Measurements from ENCODE around the gene SMOC2.

DNA sequence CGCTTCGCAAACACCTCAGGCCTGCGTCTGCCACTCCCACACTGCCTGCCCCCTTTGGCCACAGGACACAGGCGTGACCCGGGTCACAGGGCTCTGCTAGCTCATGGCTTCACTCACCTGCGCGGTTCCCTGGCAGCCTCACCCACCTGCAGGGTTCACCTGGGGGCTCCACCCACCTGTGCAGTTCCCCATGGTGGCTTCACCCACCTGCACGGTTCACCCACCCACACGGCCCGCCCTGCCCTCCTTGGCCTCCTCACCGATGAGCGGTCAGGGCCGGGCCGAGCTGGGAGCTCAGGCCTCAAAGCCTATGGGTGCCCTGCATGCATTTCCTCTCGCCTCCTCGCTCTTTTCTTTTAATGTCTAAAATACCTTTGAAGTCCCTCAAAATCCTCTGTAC is 54.7 kb downstream of the SMOC2 start:
- TF ChIP-seq, protein P1, sequence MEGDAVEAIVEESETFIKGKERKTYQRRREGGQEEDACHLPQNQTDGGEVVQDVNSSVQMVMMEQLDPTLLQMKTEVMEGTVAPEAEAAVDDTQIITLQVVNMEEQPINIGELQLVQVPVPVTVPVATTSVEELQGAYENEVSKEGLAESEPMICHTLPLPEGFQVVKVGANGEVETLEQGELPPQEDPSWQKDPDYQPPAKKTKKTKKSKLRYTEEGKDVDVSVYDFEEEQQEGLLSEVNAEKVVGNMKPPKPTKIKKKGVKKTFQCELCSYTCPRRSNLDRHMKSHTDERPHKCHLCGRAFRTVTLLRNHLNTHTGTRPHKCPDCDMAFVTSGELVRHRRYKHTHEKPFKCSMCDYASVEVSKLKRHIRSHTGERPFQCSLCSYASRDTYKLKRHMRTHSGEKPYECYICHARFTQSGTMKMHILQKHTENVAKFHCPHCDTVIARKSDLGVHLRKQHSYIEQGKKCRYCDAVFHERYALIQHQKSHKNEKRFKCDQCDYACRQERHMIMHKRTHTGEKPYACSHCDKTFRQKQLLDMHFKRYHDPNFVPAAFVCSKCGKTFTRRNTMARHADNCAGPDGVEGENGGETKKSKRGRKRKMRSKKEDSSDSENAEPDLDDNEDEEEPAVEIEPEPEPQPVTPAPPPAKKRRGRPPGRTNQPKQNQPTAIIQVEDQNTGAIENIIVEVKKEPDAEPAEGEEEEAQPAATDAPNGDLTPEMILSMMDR (IDR thresholded peaks at IDR 0.05), result no peak
- no peak for TF ChIP-seq POLR2AphosphoS5 (IDR thresholded peaks at IDR 0.05)
- TF ChIP-seq POLR2A (IDR thresholded peaks at IDR 0.05), result no peak

All from prostate gland (tissue), 2 donors.